ENCODE results near the gene CLSTN3.

DNA sequence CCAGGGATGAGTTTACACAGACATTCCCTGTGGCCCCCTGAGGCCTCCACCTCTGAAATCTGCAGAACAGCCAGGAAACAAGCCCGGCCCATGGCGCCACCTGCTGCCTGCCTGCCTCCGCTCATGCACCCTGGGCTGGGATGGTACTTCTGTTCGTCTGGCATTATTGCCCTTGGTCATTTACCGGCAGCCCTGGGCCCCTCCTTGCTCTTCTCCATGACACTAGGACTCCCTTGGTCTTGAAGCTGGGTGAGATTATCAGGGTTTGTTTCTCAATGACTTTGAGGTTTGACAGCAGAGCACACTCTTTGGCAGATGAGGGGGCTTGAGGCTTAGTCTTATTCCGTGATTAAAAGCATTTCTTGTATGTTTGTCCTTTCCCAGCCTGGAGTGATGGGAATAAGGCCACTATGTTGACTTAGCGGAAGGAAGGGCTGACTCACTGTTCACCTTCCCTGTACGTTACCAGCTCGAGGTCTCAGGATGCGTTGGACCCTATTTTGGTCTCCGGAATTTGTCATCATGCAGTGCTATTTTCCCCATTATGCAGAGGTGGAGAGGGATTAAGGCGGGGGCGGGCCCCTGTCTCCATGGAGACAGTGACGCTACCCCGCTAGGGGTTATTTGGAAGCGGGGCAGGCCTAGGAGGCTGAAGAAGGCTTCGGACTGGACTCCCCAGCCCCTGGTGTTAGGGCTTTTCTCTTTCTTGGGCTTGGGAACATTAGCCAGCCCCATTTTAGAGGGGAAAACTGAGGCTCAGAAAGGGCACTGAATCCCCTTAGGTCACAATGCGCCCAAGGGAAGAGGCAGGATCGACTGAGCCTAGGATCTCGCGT, 58.6 kb downstream of the CLSTN3 start:
- TF ChIP-seq, protein P1, sequence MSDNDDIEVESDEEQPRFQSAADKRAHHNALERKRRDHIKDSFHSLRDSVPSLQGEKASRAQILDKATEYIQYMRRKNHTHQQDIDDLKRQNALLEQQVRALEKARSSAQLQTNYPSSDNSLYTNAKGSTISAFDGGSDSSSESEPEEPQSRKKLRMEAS (IDR thresholded peaks at IDR 0.05), result no peak
- peak; percentile 82 to 84 for TF ChIP-seq RAD21 (IDR thresholded peaks at IDR 0.05)
- TF ChIP-seq, protein P2, sequence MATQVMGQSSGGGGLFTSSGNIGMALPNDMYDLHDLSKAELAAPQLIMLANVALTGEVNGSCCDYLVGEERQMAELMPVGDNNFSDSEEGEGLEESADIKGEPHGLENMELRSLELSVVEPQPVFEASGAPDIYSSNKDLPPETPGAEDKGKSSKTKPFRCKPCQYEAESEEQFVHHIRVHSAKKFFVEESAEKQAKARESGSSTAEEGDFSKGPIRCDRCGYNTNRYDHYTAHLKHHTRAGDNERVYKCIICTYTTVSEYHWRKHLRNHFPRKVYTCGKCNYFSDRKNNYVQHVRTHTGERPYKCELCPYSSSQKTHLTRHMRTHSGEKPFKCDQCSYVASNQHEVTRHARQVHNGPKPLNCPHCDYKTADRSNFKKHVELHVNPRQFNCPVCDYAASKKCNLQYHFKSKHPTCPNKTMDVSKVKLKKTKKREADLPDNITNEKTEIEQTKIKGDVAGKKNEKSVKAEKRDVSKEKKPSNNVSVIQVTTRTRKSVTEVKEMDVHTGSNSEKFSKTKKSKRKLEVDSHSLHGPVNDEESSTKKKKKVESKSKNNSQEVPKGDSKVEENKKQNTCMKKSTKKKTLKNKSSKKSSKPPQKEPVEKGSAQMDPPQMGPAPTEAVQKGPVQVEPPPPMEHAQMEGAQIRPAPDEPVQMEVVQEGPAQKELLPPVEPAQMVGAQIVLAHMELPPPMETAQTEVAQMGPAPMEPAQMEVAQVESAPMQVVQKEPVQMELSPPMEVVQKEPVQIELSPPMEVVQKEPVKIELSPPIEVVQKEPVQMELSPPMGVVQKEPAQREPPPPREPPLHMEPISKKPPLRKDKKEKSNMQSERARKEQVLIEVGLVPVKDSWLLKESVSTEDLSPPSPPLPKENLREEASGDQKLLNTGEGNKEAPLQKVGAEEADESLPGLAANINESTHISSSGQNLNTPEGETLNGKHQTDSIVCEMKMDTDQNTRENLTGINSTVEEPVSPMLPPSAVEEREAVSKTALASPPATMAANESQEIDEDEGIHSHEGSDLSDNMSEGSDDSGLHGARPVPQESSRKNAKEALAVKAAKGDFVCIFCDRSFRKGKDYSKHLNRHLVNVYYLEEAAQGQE (IDR thresholded peaks at IDR 0.05), result no peak

Data from liver (tissue), 2 donors.